NCI-H2171 treated with DMSO at 0.1 percent for 48 hours (cell line): Measurements from ENCODE around the gene TMPRSS4.

Source experiments
- DNase-seq: peaks from one replicate; lab custom pipeline; 2025; lab: John Stamatoyannopoulos, UW

Gene TMPRSS4

GRCh38 chr11:118153976-118154375 is 77.1 kb downstream of the TMPRSS4 start:
- no peak for DNase-seq

- DNase-seq, result no peak
Observed at GRCh38 chr11:118154641-118155040, 77.8 kb downstream of the TMPRSS4 start.

- peak; percentile 43 for DNase-seq
Observed at GRCh38 chr11:118155776-118156530, 79.1 kb downstream of the TMPRSS4 start.

- DNase-seq, result peak; percentile 55
Observed at GRCh38 chr11:118156531-118157185, 79.8 kb downstream of the TMPRSS4 start.

- no peak for DNase-seq
Observed at GRCh38 chr11:118157186-118157895, 80.5 kb downstream of the TMPRSS4 start.

- no peak for DNase-seq
Observed at GRCh38 chr11:118161786-118162185, 84.9 kb downstream of the TMPRSS4 start.

GRCh38 chr11:118162846-118163245 is 86.0 kb downstream of the TMPRSS4 start:
- no peak for DNase-seq

- no peak for DNase-seq
Observed at GRCh38 chr11:118163494-118163893, 86.6 kb downstream of the TMPRSS4 start.

- DNase-seq, result no peak
Observed at GRCh38 chr11:118164885-118165284, 88.0 kb downstream of the TMPRSS4 start.

GRCh38 chr11:118166641-118167040 is 89.8 kb downstream of the TMPRSS4 start:
- no peak for DNase-seq

- no peak for DNase-seq
Observed at GRCh38 chr11:118167253-118167652, 90.4 kb downstream of the TMPRSS4 start.

GRCh38 chr11:118167906-118168305 is 91.0 kb downstream of the TMPRSS4 start:
- no peak for DNase-seq

GRCh38 chr11:118168316-118168715 is 91.4 kb downstream of the TMPRSS4 start:
- DNase-seq, result no peak

GRCh38 chr11:118168751-118169150 is 91.9 kb downstream of the TMPRSS4 start:
- no peak for DNase-seq

GRCh38 chr11:118169300-118170140 is 92.6 kb downstream of the TMPRSS4 start:
- no peak for DNase-seq

- no peak for DNase-seq
Observed at GRCh38 chr11:118170231-118170630, 93.4 kb downstream of the TMPRSS4 start.

- peak; percentile 73 for DNase-seq
Observed at GRCh38 chr11:118170882-118171268, 94.0 kb downstream of the TMPRSS4 start.
